Measurements from ENCODE around the gene NPSR1.

GRCh38 chr7:34838329-34838728 lies 180.3 kb downstream of the NPSR1 start:
- TF ChIP-seq ZNF664 (tag by site-specific recombination; IDR thresholded peaks at IDR 0.05) = no peak
- TF ChIP-seq CTCF (tag by site-specific recombination; IDR thresholded peaks at IDR 0.05) = no peak
- no peak for TF ChIP-seq ZNF174 (tag by site-specific recombination; IDR thresholded peaks at IDR 0.05)
- no peak for TF ChIP-seq ZNF26 (tag by site-specific recombination; IDR thresholded peaks at IDR 0.05)
- no peak for TF ChIP-seq TCF7L2 (IDR thresholded peaks at IDR 0.05; ENCODE audit: borderline replicate concordance, low read depth, low read length)
- TF ChIP-seq ZNF785 (tag by site-specific recombination; IDR thresholded peaks at IDR 0.05) = no peak
- no peak for TF ChIP-seq YY1 (tag by site-specific recombination; IDR thresholded peaks at IDR 0.05)
- TF ChIP-seq PATZ1 (tag by site-specific recombination; IDR thresholded peaks at IDR 0.05) = no peak

Data from HEK293 (cell line).